HG03196 (cell line): ENCODE results near the gene PYM1.
"Not testable (repeated sequence)": the region's sequence is repeated elsewhere in the genome, so short reads cannot be mapped to it uniquely, and the experiment has no call there.

ENCODE experiments used
- ATAC-seq: cut with Tn5 transposase; IDR thresholded peaks from one replicate; pipeline ENCODE4 v1.9.1; 2021; ENCODE audit not compliant: unreplicated experiment

Gene PYM1

DNA sequence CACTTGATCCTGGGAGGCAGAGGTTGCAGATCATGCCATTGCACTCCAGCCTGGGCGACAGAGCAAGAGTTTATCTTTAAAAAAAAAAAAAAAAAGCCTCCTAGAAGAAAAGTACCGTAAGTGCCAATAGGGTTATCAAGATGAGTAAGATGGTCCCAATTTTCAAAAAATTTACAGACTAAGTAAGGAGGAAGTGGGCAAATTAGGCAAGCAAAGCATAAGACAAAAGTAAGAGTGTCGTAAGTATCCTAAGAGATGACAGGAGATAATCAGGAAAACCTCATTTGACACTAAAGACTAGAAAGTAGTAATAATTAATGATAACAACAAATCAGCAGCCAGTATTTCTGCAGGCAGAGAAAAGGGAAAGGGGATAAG is 12.2 kb downstream of the PYM1 start:
- ATAC-seq: no peak

DNA sequence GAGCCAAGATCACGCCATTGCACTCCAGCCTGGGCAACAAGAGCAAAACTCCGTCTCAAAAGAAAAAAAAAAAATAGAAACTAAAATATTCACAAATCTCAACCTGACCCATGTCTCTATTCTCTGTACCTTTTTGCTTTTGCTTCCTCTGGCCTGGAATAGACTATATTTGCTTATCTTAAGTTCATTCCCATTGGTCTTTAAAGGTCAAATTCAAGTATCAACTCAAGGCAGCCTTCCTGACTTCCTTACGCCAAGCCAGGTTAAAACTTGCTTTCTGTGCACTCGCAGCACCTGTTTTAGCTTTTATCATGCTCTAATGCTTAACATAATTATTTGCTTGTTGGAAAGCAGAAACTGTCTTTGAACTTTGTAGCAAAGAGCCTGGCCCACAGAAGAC is 14.8 kb downstream of the PYM1 start:
- ATAC-seq: no peak

DNA sequence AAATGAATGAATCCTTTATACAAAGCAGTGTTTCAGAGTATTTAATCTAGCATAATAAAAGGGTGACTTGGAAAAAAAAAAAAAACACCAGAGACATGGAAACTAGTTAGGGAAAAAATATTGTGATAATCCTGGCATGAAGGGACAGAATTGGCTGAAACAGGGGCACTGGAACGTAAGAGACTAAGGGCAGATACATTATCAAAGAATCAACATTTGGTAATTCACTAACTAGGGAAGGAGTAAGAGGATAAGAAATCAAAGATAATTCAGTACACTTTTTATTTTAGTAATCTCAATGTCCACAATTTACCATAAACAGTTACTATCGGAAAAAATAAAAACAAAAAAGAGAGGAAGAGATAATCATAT is 18.2 kb downstream of the PYM1 start:
- ATAC-seq: no peak

DNA sequence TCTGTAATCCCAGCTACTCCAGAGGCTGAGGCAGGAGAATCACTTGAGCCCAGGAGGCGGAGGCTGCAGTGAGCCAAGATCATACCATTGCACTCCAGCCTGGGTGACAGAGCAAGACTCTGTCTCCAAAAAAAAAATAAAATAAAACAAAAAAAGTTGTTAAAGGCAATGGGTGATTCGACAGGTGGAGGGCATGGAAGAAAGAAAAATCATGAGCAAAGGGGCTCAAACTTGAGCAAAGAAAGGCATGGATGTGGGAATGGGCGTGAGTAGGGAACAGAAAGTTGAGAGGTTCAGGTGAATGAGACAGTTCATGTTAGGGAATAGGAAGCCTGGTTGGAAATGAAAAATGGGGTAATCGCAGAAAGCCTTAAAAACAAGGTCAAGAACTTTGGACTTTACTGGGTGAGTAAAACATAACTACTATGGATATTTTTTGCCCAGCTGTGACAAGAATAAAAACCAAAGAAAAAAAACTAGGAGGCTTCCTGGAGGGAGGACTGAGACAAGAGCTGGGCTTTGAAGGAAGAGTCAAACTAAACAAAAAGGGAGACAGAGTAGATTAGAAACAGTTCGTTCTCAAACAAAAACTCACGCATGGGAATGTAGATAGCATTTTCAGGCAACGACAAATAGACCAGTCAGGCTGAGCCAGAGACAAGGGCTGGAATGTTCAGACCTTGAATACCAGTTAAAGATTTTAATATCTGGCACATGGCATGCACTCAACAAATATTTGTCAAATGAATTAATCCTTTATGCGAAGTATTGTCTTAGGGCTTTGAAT is 18.8 kb downstream of the PYM1 start:
- ATAC-seq: no peak

DNA sequence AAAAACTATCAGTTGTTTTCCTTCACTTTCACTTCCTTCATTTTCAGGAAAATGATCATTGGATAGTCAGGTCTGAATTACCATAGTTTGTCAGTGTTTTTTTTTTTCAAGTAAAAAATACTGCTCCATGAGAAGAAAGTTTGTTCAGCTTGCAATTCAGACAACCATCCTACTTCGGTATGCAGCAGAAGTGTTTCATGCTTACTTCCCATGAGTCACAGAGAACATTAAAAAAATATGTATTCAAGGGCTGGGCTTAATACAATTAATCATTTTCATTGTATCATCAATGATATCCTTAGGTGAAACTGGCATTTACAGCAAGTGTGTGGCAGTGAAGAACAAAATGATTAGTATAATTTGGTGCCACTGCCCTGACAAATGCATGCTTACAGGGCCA is 21.6 kb downstream of the PYM1 start:
- no peak for ATAC-seq

DNA sequence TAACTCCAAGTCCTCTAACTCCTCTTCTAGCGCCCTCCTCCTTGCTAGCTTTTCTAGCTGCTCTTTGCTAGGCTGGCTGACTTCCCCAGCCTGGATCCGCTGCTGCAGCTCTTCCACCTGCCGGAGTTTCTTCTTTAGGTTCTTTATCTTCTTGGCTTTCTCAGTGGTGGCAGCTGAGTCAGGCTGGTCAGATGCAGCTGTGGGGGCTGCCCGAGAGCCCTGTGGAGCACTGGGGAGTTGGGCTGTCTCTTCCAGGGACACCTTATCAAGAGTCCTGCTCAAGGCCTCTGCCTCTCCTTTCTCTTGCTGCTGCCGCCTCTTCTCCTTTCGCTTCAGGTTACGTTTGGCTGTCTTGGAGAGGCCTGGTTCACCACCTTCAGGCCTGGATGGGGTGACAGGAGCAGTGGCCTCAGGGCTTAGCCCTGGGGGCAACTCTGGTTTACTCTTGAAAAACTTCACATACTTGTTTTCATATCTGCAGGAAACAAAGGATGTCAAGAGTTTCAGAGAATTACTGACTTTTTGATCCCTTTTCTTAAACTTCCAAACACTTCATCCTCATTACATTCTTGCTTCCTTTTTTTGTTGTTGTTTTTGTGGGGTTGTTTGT is 25.7 kb downstream of the PYM1 start:
- no peak for ATAC-seq

DNA sequence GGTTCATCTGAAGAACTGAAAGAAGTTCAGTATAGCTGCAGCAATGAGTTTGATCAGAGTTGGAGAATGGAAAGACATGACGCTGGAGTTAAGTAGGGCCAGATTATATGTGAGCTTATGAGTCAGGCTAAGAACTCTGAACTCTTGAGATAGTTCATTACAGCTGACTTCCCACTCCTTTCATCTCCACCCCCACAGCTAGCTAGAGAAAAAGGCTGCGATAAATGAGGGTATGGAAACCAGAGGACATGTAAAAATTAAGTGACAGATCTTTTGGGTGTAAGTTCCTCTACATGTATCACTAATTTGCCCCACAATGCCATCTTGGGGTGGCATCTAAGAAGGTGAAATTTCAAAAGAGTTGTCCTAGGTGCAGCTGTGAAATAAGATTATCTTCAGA is 28.6 kb downstream of the PYM1 start:
- no peak for ATAC-seq

DNA sequence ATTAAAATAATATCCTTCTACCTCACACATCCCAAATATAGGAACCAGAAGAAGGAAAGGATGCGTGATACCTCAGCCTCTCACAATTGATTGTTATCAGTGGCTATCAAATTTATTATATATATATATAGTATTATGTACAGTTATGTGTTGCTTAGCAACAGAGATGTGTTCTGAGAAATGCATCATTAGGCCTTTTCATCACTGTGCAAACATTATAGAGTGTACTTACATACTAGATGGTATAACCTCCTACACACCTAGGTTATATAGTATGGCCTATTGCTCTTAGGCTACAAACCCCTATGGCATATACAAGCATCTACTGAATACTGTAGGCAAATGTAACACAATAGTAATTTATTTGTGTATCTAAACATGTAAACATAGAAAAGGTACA is 34.0 kb downstream of the PYM1 start:
- ATAC-seq: no peak

DNA sequence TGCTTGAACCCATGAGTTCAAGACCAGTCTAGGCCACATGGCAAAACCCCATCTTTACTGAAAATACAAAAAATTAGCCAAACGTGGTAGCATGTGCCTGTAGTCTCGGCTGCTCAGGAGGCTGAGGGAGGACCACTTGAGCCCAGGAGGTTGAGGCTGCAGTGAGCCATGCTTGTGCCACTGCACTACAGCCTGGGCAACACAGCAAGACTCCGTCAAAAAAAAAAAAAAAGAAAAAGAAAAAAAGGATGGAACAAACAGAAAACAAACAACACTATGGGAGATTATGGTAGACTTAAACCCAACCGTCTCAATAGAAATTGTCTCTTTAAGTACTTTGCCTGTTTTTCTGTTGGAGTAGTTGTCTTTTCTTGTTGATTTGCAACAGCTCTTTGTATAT is 36.4 kb downstream of the PYM1 start:
- ATAC-seq: no peak

DNA sequence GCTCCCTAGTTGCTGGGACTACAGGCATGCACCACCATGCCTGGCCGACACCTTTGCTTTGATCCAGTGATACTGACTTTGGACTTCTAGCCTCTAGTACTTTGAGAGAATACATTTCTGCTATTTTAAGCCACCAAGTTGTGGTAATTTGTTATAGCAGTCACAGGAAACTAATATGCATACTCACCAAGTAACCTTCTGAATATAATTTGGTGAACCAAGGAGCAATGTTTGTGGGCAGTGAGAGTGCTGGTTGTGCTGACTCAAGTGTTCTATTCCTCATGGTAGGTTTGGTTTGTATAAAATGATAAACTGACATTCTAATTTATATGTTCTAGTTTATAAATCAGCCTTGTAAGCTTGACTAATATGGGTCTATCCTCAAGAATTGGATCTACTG is 42.6 kb downstream of the PYM1 start:
- ATAC-seq: no peak

DNA sequence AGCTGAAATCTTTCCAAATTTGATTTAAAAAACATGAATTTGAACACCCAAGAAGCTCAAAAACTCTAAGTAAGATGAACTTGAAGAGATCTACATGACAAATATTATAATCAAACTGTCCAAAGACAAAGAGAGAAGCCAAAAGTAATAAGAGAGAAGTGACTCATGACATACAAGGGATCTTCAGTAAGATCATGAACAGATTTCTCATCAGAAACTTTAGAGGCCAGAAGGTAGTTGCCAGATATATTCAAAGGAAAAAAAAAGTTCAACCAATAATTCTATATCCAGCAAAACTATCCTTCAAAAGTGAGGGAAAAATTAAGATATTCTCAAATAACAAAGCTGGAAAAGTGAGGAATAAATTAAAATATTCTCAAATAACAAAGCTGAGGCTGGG is 49.9 kb downstream of the PYM1 start:
- ATAC-seq: no peak

DNA sequence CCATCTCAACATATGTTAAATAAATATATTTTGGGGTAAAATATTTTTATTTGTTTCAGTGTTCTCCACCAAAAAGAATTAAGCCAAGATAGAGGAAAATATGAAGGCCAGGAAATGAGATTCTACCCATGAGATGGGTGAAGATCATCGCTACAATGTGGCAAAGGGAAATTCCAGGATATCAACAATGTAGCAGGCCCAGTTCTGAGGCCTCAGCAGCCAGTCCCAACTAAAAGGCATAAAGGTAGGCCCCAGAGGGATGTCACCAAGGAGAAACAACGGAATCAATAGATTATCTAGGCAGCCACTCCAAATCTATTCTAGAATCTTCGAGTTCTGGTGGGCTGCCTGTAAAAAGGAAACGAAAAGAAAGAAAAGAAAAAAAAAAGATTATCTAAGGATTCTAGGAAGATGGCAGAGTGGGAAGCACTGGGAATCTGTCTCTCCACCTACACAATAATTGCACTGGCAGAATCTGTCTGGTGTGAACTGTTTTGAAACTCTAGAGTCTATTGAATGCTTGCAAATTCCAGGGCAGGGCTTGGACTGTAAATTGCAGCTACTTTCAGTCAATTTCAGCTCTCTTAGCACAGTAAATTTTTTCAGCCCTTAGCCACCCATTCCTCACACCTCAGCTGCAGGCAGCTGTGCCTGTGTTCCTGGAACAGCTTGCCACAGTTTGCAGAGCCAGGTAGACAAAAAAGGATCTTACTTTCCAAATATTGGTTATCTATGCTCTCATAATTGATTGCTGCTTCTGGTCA is 51.8 kb downstream of the PYM1 start:
- no peak for ATAC-seq

DNA sequence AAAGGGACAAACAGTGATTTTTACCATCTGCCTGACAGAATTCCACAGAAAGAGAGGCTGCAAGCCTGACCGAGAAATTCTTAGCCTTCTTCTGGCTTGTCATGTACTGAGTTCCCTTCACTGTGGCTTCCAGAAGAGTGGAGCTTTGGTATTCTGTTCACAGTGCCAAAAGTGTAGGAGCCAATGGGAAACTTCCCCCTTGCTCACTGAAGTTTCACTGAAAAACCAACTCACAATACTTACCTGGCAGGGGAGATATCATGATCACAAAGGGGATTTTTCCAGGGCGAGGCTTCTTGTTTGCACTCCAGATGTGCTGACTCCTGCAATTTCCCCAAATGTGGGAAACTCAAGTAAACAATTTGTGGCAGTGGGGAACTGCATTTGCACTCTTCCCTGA is 53.3 kb downstream of the PYM1 start:
- no peak for ATAC-seq

DNA sequence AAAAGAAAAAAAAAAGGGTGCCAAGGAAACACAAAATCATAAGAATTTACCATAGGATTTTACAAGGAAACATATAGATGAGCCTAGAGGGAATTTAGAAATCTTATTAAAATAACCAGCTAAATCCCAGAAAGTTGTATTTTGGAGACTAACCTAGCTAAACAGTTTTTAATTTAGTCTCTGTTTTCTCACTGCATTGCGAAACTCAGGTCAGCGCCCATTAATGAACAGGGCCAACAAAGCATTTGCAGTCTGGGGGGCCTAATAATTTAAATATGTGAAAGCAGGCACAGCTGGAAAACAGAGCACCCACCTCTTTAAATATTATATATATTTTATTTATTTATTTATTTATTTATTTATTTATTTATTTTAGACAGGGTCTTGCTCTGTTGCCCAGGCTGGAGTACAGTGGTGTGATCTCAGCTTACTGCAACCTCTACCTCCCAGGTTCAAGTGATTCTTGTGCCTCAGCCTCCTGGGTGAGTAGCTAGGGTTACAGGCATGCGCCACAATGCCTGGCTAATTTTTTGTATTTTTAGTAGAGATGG is 61.2 kb downstream of the PYM1 start:
- ATAC-seq: not testable (repeated sequence)

DNA sequence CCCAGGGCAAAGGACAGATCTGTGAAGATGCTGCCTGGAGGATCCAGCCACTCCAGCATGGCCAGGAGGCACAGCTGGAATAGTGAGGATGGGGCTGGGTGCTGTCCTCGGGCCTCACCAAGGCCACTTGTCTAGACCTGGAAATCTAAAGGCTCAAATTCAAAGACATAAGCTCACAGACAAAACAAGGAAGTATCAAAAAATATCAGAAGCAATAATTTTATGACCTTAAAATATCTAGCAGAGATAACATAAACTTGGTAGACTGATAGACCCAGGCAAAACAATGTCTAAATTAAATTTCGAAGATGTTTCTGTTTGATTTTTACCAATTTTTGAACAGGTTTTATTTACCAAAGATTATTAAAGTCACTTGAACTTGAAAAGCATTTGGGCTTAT is 62.4 kb downstream of the PYM1 start:
- ATAC-seq: no peak

DNA sequence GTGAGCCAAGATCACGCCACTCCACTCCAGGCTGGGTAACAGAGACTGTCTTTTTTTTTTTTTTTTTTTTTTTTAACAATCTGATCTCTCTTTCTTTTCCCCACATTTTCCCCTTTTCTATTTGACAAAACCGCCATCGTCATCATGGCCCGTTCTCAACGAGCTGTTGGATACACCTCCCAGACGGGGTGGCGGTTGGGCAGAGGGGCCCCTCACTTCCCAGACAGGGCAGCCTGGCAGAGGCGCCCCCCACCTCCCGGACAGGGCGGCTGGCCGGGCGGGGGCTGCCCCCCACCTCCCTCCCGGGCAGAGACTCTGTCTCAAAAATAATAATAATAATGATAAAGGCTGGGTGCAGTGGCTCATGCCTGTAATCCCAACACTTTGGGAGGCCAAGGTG is 64.8 kb downstream of the PYM1 start:
- ATAC-seq: not testable (repeated sequence)

DNA sequence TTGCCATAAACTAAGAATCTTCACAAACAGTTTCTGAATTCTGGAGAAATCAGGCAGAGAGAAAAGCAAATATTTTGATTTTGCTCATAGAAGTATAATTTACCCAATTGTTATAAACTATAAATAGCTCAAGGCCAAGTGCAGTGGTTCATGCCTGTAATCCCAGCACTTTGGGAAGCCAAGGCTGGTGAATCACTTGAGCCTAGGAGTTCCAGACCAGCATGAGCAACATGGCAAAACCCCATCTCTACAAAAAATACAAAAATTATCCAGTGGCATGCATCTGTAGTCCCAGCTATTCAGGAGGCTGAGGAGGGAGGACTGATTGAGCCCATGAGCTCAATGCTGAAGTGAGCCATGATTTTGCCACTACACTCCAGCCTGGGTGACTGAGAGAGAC is 65.4 kb downstream of the PYM1 start:
- no peak for ATAC-seq

DNA sequence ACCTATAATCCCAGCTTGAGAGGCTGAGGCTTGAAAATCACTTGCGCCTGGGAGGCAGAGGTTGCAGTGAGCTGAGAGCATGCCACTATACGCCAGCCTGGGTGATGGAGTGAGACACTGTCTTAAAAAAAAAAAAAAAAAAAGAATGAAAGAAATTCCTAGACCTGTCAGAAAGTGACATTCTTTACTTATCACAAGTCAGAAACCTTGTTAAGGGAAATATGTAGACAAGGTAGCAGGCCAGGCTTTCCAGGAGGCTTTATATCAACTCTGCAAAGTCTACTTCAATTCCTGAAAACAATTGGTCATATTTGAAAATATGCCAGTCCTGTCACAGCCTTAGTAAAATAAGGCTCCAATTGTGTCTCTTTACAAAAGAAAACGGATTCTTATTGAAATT is 65.8 kb downstream of the PYM1 start:
- no peak for ATAC-seq

DNA sequence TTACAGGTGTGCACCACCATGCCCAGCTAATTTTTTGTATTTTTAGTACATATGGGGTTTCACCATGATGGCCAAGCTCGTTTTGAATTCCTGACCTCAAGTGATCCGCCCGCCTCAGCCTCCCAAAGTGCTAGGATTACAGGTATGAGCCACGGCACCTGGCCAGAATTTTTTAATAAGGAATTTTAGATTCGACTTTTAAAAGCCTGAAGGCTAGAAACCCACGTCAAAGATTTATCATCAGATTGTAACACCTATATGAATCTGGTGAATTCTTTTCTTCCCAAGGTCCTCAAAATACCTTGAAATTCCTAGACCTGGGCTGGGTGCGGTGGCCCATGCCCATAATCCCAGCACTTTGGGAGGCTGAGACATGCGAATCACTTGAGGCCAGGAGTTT is 66.3 kb downstream of the PYM1 start:
- no peak for ATAC-seq

DNA sequence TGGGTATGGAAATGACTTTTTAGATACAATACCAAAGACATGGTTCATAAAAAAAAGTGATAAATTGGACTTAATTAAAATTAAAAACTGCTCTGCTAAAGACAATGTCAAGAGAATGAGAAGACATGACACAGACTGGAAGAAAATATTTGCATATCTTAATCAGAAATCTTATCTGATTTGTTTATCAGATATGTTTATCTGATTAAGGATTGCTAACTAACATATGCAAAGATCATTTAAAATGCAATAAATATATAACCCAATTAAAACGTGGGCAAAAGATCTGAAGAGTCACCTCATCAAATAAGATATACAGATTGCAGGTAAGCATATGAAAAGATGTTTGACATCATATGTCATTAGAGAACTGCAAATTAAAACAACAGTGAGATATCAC is 75.0 kb downstream of the PYM1 start:
- no peak for ATAC-seq
